GM18519 (cell line): ENCODE measurements around the gene CAMK1D.
"Not testable (repeated sequence)": the region's sequence is repeated elsewhere in the genome, so short reads cannot be mapped to it uniquely, and the experiment has no call there.

Experiments
- ATAC-seq: cut with Tn5 transposase; IDR thresholded peaks from one replicate; pipeline ENCODE4 v1.9.1; 2021; ENCODE audit warnings: mild to moderate bottlenecking, moderate library complexity; ENCODE audit not compliant: unreplicated experiment, low FRiP score

Gene CAMK1D

DNA sequence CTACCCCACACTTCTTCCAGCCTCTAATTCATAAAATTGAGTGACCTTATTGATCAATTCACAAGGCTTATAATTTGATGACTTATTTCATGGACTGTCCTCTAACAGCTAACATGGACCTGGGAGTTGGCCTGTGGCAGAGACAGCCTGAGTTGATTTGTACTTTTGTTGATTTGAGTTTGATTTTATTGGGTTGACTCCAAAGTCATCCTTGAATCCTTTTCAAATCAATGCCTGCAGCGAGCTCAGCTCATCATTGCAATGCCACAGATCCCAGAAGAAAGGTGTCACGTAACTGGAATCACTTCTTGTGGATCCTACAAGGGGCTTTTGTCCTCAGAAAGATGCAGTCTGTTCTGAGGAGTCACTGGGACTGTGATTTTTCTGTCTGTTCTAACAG lies 138.0 kb downstream of the CAMK1D start:
- no peak for ATAC-seq

DNA sequence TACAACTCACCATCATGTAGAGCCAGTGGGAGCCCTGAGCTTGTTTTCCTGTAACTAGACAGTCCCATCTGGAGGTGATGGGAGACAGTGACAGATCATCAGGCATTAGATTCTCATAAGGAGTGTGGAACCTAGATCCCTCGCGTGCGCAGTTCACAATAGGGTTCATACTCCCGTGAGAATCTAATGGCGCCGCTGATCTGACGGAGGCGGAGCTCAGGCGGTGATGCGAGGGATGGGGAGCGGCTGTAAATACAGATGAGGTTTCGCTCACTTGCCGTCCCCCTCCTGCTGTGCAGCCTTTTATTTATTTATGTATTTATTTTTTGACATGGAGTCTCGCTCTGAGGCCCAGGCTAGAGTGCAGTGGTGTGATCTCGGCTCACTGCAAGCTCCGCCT lies 139.3 kb downstream of the CAMK1D start:
- ATAC-seq = no peak

DNA sequence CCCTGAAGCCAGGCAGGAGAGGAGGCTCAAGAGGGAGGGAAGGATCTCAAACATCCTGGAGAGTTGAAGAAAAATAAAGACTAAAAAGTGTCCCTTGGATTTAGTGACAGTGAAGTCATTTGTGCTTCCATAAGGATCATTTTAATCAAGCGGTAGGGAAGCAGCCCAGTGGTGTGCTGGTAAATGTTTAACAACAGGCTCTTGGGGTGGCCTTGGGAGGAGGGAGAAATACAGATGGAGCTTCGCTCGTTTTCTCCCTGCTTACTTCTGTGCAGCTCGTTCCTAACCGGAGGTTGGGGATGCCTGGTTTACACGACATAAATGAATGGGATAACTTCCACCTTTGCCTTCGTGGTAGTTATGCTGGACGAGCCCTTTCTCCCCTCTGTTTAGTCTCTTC lies 140.0 kb downstream of the CAMK1D start:
- no peak for ATAC-seq

DNA sequence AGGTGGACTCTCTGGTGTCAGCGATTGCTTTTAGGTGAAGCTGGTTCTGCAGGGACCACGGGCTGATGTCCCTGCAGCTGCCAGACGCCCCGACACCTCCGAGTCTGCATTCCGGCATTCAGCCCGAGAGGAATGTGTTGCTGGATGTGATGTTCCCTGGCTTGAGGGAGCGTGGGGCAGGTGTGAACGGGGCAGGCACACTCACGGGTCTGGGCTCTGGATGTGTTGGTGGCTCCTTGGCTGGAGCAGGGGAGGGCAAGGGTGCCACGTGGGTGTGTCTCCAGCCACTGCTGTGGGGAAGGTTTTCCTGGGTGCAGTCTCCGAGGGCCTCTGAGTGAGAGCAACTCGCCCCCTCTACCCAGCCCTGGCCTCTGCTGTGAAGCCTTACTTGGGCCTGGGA lies 140.5 kb downstream of the CAMK1D start:
- no peak for ATAC-seq

DNA sequence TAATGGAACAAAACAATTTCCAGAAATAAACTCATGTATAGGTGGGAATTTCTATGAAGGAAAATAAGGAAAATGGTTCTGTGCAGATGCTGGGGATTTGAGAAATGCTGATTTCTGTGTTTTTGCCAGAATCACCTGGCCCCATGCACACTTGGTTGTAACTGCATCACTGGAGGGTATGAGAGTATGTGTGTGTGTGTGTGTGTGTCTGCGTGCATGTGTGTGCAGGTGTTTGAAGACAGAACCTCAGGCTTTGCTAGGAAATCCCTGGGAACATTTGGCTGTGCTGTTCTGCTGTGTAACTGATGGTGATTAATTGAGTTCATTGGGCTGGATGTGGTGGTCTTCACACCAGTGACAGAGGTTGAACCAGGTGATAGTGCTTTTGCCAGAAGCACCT lies 141.6 kb downstream of the CAMK1D start:
- no peak for ATAC-seq

DNA sequence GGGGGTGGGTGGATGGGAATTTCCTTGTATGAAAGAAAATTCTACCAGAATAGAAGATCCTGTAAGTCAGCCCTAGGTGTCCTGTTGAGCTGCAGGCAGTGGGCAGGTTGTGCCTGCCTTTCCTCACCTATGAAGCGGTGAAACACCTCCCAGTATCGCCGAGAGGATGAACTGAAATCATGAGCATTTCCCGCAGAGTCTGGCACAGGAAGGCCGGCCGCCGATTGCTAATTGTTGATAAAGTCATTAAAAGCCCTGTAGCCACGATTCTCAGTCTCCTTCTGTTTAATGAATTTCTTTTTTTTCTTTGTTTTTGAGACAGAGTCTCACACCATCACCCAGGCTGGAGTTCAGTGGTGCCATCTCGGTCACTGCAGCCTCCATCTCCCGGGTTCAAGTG lies 142.1 kb downstream of the CAMK1D start:
- ATAC-seq = no peak

DNA sequence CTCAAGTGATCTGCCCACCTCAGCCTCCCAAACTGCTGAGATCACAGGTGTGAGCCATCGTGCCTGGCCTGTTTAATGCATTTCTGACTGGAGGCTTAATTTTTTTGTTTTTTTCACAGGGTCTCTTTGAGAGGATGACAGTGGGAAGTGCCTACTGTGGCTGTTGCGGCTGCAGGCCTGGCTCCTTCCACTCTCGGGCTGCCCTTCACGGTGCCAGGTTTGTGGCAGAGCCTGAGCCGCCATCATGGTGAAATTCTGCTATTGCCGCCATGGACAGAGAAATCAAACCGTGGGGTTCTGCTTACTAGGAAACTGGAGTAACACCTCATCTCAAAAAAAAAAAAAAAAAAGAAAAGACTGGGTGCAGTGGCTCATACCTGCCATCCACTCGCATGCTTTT lies 142.7 kb downstream of the CAMK1D start:
- ATAC-seq = no peak

DNA sequence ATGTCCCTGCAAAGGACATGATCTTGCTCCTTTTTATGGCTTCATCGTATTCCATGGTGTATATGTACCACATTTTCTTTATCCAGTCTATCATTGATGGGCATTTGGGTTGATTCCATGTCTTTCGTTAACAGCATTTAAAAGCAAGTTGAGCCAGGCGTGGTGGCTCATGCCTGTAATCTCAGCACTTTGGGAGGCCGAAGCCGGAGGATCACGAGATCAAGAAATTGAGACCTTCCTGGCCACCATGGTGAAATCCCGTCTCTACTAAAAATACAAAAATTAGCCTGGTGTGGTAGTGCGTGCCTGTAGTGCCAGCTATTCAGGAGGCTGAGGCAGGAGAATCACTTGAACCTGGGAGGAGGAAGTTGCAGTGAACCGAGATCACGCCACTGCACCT lies 147.7 kb downstream of the CAMK1D start:
- ATAC-seq = not testable (repeated sequence)

DNA sequence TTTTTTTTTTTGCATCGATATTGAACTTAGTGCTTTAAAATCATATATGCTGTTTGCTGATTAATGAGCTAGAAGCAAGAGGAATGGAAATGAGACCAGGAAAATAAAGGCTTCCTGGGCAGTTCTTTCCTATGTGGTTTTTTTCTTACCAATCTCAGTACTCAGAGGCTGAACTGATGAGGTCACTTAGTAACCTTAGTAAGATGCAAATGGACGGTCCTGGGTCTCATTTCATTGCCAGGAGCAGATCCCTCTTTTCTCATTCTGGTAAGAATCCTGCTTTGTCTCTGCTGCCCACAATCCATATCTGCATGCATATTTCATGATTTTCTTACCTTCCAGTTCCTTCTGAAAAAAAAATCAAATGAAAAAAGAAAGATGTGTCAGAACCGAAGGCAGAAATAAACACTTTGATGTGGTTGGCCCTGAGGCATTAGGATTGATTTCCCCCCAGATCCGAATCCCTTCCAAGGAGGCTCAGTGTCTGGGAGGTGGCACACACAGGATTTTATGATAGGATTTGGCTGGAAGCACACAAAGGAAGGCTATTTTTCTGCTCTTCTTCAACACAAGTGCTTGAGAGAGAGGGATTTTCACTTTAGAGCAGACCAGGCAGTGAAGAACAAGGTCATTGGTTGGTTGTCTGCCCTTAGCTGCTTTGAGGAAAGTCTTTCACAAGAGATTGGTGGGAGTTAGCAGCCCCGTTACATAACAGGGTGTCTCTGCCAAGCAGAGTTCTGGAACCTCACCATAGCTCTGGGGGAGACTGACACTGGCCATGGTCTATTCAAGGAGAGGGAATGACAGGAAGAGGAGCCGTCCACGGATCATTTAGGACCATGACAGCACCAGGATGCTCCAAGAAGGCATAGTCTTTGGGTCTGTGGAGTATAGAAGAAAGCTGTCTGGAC lies 150.0 kb downstream of the CAMK1D start:
- no peak for ATAC-seq

DNA sequence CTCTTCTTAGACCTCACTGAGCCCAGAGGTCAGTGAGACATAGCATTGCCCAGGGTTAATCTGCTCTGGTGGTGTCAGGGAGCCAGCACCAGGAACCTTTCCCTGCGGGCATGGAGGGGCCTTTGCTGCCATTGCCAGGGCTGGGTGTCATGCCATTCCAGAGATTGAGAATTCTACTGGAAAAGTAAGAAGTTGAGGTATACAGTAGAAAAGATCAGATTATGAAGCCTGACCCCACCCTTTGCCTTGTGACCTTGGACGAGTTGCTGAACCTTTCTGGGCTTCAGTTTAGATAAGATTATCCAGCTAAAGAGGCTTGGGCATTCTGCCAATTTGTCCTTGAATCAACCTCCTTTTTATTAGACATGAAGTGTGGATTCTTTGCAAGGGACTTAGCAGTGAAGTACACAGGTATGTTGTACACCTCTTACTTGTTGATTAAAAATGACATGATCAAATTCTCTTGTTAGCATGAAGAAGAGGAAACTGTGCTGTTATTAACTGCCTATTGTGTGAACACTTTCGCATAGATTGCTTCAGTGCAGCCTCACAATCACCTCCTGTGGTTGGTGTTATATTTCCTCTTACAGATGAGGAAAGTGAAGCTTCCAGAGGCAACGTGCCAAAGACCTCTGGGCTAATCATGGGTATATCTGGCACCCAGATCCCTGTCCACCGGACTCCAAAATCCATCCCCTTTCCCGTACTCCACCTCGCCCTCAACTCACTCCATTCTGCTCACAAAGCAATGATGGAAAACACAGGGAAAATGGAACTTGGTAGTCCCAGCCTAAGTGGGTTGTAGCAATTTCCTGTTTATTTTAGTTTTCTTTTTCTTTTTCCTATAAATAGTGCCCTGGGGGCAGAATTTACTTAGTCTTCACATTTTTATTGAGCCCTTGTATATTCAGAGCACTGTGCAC lies 151.3 kb downstream of the CAMK1D start:
- no peak for ATAC-seq

DNA sequence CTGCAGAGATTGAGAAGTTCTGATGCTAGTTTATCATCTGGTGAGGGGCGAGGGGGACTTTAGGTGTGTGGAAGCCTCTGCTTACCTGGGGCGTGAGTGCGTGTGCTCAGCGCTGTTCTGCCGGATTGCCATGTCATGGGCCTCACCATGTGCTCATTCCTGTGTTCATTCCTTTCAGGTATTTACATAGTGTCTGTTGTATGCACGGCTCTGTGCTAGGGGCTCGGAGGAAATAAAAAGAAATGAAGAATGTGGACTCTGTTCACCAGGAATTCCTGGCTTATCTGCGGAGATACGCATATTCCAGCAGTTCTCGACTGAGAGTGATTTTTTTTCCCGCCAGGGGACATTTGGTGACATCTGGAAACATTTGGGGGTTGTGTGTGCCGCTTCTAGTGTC lies 152.0 kb downstream of the CAMK1D start:
- ATAC-seq = no peak

DNA sequence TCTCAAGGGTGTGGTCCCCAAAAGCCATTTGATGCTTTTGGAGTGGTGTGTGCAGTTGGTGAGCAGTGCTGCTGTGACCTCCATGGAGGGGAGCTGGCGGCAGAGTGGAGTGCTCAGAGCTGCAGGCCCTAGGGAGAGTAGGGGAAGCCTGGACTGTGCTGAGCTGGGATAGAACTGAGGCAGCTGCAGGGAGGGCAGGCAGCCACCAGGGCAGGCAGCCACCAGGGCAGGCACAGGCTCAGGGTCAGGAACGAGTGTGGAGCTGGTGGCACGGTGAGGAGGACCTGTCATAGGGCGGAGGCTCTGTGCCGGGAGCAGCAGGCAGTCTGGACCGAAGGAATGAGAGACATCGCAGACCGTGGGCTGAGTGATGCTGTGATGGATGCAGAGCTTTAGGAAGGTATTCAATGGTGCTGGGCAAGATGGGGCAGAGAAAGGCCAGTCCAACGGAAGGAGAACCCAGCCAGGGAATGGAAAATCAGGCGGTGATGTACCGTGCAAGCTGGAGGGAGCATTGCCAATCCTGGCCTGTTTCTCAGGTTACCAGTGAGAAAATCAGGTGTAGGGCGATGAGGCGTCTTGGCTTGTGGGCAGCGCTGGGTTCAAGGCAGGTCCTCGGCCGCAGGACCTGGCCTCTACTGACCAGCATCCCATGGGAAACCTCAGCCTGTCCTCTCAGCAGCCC lies 152.6 kb downstream of the CAMK1D start:
- no peak for ATAC-seq

DNA sequence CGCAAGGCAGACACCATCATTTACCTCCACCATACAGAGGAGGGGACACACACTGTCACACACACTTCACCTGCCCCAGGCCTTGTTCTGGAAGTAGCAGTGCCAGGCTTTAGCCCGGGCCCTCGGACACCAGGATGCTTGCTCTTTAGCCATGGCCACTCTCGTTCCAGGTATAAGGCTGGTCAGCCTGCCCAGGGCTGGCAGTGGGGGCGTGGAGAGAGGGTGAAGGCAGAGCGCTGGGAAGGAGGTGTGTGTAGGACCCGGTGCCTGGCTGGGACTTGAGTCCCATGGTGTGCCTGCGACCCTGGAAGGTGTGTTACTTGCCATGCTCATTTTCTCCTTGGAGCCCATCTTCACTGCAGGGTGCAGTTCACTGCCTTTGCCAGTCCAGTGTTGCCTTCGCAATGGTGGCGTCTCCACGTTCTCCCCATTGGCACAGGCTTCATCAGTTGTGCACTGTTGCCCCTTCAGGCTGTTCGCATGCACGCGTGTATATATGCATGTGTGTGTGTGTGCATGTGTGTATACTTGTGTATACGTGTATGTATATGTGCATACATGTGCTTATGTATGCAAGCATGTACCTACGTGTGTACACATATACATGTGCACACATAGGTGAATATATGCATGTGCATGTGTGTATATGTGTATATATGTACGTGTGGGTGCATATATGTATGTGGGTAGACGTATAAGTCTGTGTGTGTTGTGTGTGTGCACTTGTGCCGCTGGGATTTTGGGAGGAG lies 153.4 kb downstream of the CAMK1D start:
- no peak for ATAC-seq

DNA sequence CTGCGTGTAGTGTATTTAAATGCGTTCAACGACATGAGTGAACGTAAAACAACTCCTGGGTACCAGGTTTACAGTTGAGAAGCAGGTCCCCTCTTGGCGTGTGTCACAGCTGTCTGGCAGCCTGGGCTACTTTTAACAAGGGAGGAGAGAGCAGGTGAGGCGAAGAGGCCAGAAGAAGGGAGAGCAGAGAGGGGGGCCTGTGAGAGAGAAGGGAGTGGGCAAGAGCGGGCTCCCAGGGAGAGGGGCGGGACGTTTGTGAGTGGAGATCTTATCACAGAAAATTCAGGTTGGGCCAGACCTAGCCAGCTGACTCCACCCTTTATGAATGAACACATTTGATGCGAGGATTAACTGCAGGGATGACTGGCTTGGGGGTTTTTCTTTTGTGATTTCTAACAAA lies 154.0 kb downstream of the CAMK1D start:
- ATAC-seq = no peak

DNA sequence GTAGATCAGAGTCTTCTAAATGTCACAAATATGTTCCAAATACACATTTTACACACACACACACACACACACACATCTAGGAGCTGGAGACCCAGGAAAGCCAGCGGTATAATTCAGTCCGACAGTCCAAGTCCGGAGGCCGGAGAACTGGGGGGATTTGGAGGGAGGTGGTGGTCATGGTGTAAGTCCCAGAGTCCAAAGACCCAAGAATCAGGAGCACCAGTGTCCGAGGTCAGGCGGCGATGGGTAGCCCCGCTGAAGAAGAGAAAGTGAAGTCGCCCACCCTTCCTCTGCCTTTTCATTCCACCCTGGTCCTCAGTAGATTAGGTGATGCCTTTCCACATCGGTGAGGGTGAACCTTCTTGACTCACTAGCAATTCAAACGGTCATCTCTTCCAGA lies 154.8 kb downstream of the CAMK1D start:
- no peak for ATAC-seq

DNA sequence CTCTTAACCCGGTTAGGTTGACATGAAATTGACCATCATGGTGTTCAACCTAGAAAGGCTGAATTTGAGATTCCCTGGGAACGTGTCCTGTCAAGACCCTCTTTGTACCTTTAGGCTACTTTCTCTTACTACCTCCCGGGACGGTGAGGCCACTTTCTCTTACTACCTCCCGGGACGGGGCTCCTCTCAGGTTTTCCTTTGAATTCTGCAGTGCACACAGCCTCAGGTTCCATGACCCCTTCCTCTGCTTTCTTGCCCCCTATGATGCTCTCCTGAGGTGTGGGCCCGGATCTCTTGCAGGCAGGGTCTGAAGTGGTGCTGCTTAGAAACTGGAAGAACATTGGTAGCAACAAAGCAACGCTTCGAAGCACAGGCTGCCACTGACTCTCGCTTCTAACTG lies 155.3 kb downstream of the CAMK1D start:
- ATAC-seq = no peak

DNA sequence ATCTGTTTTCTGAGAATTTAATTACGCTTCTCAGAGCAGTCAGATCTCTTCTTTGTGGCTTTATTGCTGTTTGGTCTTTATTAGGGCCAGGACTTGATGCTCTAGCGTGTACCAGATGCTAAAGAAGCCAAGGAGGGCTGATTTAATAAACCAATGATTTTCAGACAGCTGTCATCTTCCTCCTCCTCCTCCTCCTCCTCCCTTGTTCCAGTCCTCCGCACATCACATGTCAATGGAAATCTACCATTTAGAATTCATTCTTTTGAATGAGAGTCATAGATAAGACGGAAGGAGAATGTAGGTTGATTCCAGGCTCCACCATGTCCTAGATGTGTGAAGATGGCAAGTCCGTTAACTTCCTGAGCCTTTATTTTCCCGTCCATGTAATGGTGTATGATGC lies 156.3 kb downstream of the CAMK1D start:
- ATAC-seq = no peak

DNA sequence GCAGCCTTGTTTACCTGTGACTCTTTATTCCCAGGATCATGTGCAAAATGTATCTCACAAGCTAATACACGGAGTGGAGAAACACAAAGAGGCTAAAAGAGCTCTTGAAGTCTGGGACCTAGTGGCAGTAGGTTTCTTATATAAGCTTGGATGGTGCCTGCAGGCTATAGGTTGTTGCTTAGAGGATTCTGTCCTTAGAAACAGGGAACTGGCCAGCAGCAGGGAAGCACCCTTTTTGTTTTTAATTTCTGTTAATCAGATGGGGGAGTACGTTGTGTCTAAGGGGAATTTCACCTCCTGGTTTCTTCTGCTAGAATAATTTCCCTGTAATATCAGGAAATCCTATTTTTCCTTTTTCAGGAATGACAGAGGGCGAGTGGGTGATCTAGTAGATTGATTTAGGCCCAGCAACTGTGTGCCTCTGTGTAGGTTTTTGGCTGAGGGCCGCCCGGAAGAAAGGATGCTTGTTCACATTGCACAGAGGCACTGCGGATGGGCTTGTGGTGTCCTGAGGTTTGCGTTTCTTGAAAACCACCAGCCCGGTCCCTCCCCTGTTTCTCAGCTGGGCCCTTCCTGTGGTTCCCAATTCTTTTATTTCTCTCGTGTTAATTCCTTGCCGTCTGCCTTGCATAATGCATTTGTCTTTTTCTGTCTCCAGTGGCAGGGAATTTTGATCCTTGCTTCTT lies 158.0 kb downstream of the CAMK1D start:
- ATAC-seq = no peak

DNA sequence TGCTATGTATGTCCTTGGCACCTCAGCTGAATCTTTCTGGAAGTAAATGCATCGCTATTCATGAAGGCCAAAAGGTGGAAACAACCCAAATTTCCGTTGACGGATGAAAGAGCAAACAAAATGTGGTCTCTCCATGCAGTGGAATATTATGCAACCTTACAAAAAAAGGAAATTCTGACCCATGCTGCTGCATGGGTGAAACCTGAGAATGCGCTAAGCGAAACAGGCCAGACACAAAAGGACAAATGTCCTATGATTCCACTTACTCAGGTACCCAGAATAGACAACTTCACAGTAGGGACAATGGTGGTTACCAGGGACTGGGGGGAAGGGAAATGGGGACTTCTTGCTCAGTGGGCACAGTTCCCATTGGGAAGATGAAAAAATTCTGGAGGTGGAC lies 158.8 kb downstream of the CAMK1D start:
- ATAC-seq = no peak
